Peyer's patch (tissue), 4 donors: ENCODE data around the gene APC2.
A peak's percentile ranks its signal among the peaks of the same experiment; 100 is the strongest.

Source experiments
- POLR2A ChIP-seq, 2 donors: fragments of 450-650 bp; IDR thresholded peaks; one replicate each; pipeline ENCODE4 v1.5.1; 2017; ENCODE audit warnings: antibody characterized with exemption in 2 of 2, mild to moderate bottlenecking in 2 of 2, moderate library complexity in 2 of 2
- TF ChIP-seq, protein P1 (sequence below), 6 experiments: fragments of 450-650 bp in 4 of 6; fragments of 200-600 bp in 2 of 6; sonication (generic) in 1 of 6; IDR thresholded peaks; one replicate each; pipeline ENCODE4 v1.5.1; 2017 to 2019; ENCODE audit warnings: antibody characterized with exemption in 6 of 6, mild to moderate bottlenecking in 3 of 6, moderate library complexity in 1 of 6

DNA sequence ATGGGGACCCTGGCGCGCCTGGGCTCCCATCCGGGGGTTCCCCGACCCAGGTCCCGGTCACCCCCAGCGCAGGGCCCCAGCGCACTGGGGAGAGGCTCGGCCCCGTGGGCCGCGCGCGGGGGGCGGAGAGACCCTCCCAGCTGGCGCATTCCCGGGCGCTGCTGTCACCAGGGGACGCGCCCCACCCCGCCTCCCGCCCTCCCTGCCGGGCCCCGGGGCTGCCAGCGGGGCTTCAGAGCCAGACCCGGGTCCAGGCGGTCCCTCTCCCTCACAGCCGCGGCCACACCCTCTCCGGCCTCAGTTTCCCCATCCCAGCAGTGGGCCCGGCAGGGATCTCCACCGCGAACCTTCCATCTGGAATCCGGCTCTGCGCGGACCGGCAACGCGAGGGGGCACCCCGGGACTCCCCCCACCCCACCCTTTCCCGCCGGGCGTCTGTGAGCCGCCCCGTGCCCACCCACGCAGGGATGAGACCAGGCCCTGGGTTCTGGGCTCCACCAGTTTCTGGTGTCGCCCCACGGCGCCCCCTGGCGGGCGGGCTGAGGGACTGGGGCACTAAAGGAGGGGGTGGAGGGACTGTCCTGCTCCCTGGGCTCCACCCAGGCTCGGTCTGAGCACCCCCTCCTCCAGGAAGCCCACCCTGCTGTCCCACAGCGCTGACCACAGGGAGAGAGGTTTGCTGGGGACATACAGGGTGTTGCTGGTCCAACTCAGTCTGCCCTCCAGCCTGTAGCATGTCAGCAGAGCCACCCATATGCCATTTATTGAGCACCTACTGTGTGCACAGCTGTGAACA lies 63.8 kb downstream of the APC2 start:
- TF ChIP-seq, protein P1, sequence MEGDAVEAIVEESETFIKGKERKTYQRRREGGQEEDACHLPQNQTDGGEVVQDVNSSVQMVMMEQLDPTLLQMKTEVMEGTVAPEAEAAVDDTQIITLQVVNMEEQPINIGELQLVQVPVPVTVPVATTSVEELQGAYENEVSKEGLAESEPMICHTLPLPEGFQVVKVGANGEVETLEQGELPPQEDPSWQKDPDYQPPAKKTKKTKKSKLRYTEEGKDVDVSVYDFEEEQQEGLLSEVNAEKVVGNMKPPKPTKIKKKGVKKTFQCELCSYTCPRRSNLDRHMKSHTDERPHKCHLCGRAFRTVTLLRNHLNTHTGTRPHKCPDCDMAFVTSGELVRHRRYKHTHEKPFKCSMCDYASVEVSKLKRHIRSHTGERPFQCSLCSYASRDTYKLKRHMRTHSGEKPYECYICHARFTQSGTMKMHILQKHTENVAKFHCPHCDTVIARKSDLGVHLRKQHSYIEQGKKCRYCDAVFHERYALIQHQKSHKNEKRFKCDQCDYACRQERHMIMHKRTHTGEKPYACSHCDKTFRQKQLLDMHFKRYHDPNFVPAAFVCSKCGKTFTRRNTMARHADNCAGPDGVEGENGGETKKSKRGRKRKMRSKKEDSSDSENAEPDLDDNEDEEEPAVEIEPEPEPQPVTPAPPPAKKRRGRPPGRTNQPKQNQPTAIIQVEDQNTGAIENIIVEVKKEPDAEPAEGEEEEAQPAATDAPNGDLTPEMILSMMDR (IDR thresholded peaks at IDR 0.05) = peak; percentile 20 to 83 (median 72)
- no peak for TF ChIP-seq POLR2A (IDR thresholded peaks at IDR 0.05)
